ENCODE data around the gene ACAP3. TPM values are rescaled to one million over a fixed set of nuclear protein-coding genes. Genes with fewer than 3 reads are reported as not detected.

The ACAP3 gene
- total and polyA plus RNA-seq, 8 donors, result 30.8 to 73.6 (median 44.2) TPM

DNA sequence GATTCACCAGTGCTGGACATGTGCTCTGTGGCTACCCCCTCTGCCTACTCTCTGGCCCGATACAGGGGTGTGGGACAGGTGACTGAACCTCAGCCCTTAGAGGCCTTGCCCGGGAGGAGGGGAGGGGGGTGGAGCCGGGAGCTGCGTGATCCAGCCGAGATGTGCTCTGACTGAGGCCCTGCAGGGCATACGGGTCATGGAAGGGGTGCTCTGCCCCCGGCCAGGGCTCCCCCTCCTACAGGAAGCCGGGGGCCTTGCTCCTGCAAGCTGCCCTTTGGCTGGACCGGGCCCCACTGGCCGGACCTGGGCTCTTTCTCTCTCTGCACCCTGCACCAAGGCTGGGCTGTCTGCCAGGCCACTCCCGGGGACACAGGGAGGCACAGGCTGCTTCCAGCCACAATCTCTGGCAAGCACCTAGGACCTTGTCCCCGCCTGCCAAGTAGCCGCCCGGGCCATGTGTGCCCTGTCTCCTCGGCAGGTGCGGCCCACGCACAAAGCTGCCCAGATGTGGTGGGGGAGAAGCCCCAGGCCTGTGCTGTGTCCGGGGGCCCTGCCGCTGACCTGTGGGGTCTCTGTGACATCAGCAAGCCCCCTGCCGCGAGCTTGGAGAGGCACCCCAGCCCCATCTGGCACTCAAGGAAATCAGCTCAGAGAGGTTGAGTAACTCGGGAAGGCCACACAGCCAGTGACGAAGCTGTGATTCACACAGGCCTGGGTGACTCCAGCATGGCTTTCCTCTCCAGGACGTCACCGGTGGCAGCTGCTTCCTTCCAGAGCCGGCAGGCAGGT is 26.0 kb downstream of the ACAP3 start:
- Histone ChIP-seq H3K4me3 (no peak overlapping the region), H3K36me3 (no peaks in the 10 kb centered on the region), H3K4me1 (no peaks in the 10 kb centered on the region), H3K9me3 (no peaks in the 10 kb centered on the region), H3K27me3 (peaks cover 7 to 30% of the 10 kb centered on the region in 2 donors), H3K27ac (no peak overlapping the region)
- intact Hi-C loops (cut with DNase I), result no loop called here
- DNase-seq (peak in 2 of 4 donors; percentile 63 to 87), ATAC-seq (peak; percentile 87)
- TF ChIP-seq, protein P1, sequence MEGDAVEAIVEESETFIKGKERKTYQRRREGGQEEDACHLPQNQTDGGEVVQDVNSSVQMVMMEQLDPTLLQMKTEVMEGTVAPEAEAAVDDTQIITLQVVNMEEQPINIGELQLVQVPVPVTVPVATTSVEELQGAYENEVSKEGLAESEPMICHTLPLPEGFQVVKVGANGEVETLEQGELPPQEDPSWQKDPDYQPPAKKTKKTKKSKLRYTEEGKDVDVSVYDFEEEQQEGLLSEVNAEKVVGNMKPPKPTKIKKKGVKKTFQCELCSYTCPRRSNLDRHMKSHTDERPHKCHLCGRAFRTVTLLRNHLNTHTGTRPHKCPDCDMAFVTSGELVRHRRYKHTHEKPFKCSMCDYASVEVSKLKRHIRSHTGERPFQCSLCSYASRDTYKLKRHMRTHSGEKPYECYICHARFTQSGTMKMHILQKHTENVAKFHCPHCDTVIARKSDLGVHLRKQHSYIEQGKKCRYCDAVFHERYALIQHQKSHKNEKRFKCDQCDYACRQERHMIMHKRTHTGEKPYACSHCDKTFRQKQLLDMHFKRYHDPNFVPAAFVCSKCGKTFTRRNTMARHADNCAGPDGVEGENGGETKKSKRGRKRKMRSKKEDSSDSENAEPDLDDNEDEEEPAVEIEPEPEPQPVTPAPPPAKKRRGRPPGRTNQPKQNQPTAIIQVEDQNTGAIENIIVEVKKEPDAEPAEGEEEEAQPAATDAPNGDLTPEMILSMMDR (IDR thresholded peaks at IDR 0.05), result no peak

- DNase-seq (peak in 1 of 4 donors; percentile 67), ATAC-seq (no peak)
- no peak overlapping the region for H3K4me3 ChIP-seq
- no peaks in the 10 kb centered on the region for H3K4me1 ChIP-seq
- H3K27ac ChIP-seq, result no peak overlapping the region
- TF ChIP-seq, protein P1 (IDR thresholded peaks at IDR 0.05), result no peak
- peaks cover 0 to 22% of the 10 kb centered on the region in 2 donors for H3K27me3 ChIP-seq
- no peaks in the 10 kb centered on the region for H3K36me3 ChIP-seq
- intact Hi-C loops (cut with DNase I), result no loop called here
- no peaks in the 10 kb centered on the region for H3K9me3 ChIP-seq
These were observed 26.8 kb downstream of the ACAP3 start for GRCh38 chr1:1280782-1281481.

GRCh38 chr1:1279028-1279427 is 28.7 kb downstream of the ACAP3 start:
- H3K4me1 ChIP-seq, result peaks cover 5 to 8% of the 10 kb centered on the region in 2 donors
- DNase-seq, result no peak
- intact Hi-C loops (cut with DNase I), result no loop called here

DNA sequence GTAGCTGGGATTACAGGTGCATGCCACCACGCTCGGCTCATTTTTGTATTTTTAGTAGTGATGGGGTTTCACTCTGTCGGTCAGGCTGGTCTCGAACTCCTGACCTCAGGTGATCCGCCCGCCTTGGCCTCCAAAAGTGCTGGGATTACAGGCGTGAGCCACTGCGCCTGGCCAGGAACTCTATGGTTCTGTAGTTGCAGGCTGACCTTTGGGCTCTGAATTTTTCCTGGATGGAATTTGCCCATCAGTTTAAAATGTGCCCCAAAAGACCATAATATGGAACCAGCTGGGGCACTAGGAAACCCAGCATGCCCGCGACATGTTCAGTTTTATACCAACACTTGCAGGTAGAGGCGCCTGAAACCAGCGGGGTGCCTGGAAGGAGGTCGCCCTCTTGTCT is 29.1 kb downstream of the ACAP3 start:
- no peak overlapping the region for H3K4me3 ChIP-seq
- TF ChIP-seq, protein P1 (IDR thresholded peaks at IDR 0.05), result no peak
- no peaks in the 10 kb centered on the region for H3K36me3 ChIP-seq
- intact Hi-C loops (cut with DNase I), result no loop called here
- no peak for ATAC-seq
- H3K27ac ChIP-seq, result no peak overlapping the region
- no peaks in the 10 kb centered on the region for H3K9me3 ChIP-seq
- H3K4me1 ChIP-seq, result peaks cover 5 to 8% of the 10 kb centered on the region in 2 donors
- peaks cover 0 to 7% of the 10 kb centered on the region in 2 donors for H3K27me3 ChIP-seq
- no peak for DNase-seq

More at GRCh38 chr1:1279028-1279427, 28.7 kb downstream of the ACAP3 start:
- peaks cover 0 to 8% of the 10 kb centered on the region in 2 donors for H3K27me3 ChIP-seq
- no peak for ATAC-seq
- H3K4me3 ChIP-seq, result no peak overlapping the region
- H3K27ac ChIP-seq, result no peak overlapping the region
- TF ChIP-seq, protein P1 (IDR thresholded peaks at IDR 0.05), result no peak
- H3K36me3 ChIP-seq, result no peaks in the 10 kb centered on the region
- no peaks in the 10 kb centered on the region for H3K9me3 ChIP-seq

DNA sequence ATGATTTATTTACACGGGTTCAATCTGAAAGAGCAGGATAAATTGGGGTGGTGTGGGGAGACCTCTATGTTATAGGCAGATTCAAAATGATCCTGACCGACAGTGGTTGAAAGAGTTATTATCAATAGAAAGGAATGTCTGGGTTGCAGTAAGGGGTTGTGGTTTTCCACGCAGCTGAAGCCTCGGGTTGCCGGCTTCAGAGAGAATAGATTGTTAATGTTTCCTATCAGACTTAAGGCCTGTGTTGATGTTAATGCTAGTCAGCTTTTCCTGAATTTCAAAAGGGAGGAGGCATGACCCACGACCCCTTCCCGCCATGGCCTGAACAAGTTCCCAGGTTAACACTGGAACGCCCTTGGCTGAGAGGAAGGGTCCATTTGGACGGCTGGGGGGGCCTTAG is 31.9 kb downstream of the ACAP3 start:
- peaks cover 22 to 31% of the 10 kb centered on the region in 2 donors for H3K4me1 ChIP-seq
- DNase-seq (no peak), ATAC-seq (no peak)
- intact Hi-C loops (cut with DNase I), result no loop called here
- no peaks in the 10 kb centered on the region for H3K9me3 ChIP-seq
- TF ChIP-seq, protein P1 (IDR thresholded peaks at IDR 0.05), result no peak
- H3K27me3 ChIP-seq, result no peaks in the 10 kb centered on the region
- no peak overlapping the region for H3K27ac ChIP-seq
- H3K4me3 ChIP-seq, result no peak overlapping the region
- no peaks in the 10 kb centered on the region for H3K36me3 ChIP-seq

Measured in left lung (tissue), 10 donors.